DMS153 treated with DMSO at 0.1 percent for 48 hours (cell line): ENCODE data around the gene KBTBD13.

Experiments used
- DNase-seq: peaks from one replicate; lab custom pipeline; 2025; ENCODE audit not compliant: unreplicated experiment; lab: John Stamatoyannopoulos, UW

KBTBD13 gene

GRCh38 chr15:65050270-65050669, 26.3 kb upstream of the KBTBD13 start:
- no peak for DNase-seq

- no peak for DNase-seq
Observed at GRCh38 chr15:65051266-65051665, 25.3 kb upstream of the KBTBD13 start.

- DNase-seq: no peak
Observed at GRCh38 chr15:65052956-65053355, 23.6 kb upstream of the KBTBD13 start.

GRCh38 chr15:65054333-65055200, 22.0 kb upstream of the KBTBD13 start:
- no peak for DNase-seq

- no peak for DNase-seq
Observed at GRCh38 chr15:65055201-65055870, 21.2 kb upstream of the KBTBD13 start.

GRCh38 chr15:65056106-65056505, 20.4 kb upstream of the KBTBD13 start:
- no peak for DNase-seq

- DNase-seq: no peak
Observed at GRCh38 chr15:65056868-65057548, 19.5 kb upstream of the KBTBD13 start.

- no peak for DNase-seq
Observed at GRCh38 chr15:65057549-65057940, 19.0 kb upstream of the KBTBD13 start.

- DNase-seq: no peak
Observed at GRCh38 chr15:65058394-65059368, 17.9 kb upstream of the KBTBD13 start.

GRCh38 chr15:65059369-65059750, 17.2 kb upstream of the KBTBD13 start:
- DNase-seq: no peak

GRCh38 chr15:65059931-65060596, 16.5 kb upstream of the KBTBD13 start:
- no peak for DNase-seq

GRCh38 chr15:65060641-65061397, 15.7 kb upstream of the KBTBD13 start:
- no peak for DNase-seq

GRCh38 chr15:65062061-65062460, 14.5 kb upstream of the KBTBD13 start:
- no peak for DNase-seq

GRCh38 chr15:65062726-65063125, 13.8 kb upstream of the KBTBD13 start:
- DNase-seq: no peak

GRCh38 chr15:65066001-65066634, 10.4 kb upstream of the KBTBD13 start:
- no peak for DNase-seq

GRCh38 chr15:65066635-65067316, 9.8 kb upstream of the KBTBD13 start:
- no peak for DNase-seq

GRCh38 chr15:65067317-65067644, 9.3 kb upstream of the KBTBD13 start:
- no peak for DNase-seq

- no peak for DNase-seq
Observed at GRCh38 chr15:65067645-65068402, 8.7 kb upstream of the KBTBD13 start, which contains the start of gene RASL12. RASL12 (minus strand) TSS chr15:65067991; CDS start chr15:65067835, 156 bp downstream.
